Kidney epithelial cell (primary cell): Measurements from ENCODE around the gene DST. TPM values are rescaled to one million over a fixed set of nuclear protein-coding genes. Genes with fewer than 3 reads are reported as not detected.

Experiments
- DNase-seq: peaks from one replicate; pipeline ENCODE4 v3.0.0-alpha.2; 2010; ENCODE audit warnings: low read depth
- H3K27me3 ChIP-seq: 2 replicates; pipeline ENCODE4 v1.6.0; 2011; ENCODE audit warnings: low read length; ENCODE audit not compliant: control insufficient read depth, insufficient read depth
- H3K36me3 ChIP-seq: 2 replicates; pipeline ENCODE4 v1.5.1; 2011; ENCODE audit warnings: low read length; ENCODE audit not compliant: control insufficient read depth, insufficient read depth
- H3K4me3 ChIP-seq: 2 replicates; pipeline ENCODE4 v1.5.1; 2011; ENCODE audit warnings: low read depth, mild to moderate bottlenecking, control low read depth, low read length
- CTCF ChIP-seq: IDR thresholded peaks from 2 replicates; pipeline ENCODE4 v1.5.1; 2011; ENCODE audit warnings: mild to moderate bottlenecking, moderate library complexity, low read length, control low read depth, inconsistent platforms; ENCODE audit not compliant: insufficient read depth, poor library complexity, severe bottlenecking
- total RNA-seq: library from RNA; depleted of rRNA; stranded (reverse); fragments of >200 nt; gene quantifications from 2 replicates; pipeline ENCODE4 v1.2.3, GENCODE V29; 2015

The DST gene
- total RNA-seq, 1 donor from 2014 or later = 91.3 TPM

GRCh38 chr6:56655249-56655648 is 12.6 kb upstream of the DST start:
- no peak for TF ChIP-seq CTCF
- no peaks in the 10 kb centered on the region for H3K36me3 ChIP-seq
- no peak for DNase-seq
- no peaks in the 10 kb centered on the region for H3K27me3 ChIP-seq
- no peak overlapping the region for H3K4me3 ChIP-seq

- no peak for TF ChIP-seq CTCF
- peak; percentile 57 for DNase-seq
- H3K4me3 ChIP-seq = no peak overlapping the region
- no peaks in the 10 kb centered on the region for H3K27me3 ChIP-seq
- H3K36me3 ChIP-seq = no peaks in the 10 kb centered on the region
These were observed 10.3 kb upstream of the DST start for GRCh38 chr6:56652994-56653393.

GRCh38 chr6:56652231-56652630 is 9.5 kb upstream of the DST start:
- no peaks in the 10 kb centered on the region for H3K27me3 ChIP-seq
- TF ChIP-seq CTCF = no peak
- H3K36me3 ChIP-seq = no peaks in the 10 kb centered on the region
- H3K4me3 ChIP-seq = no peak overlapping the region
- no peak for DNase-seq

GRCh38 chr6:56650191-56650590 is 7.5 kb upstream of the DST start:
- H3K27me3 ChIP-seq = no peaks in the 10 kb centered on the region
- no peak for TF ChIP-seq CTCF
- no peak overlapping the region for H3K4me3 ChIP-seq
- H3K36me3 ChIP-seq = peaks cover 2% of the 10 kb centered on the region
- DNase-seq = no peak

- TF ChIP-seq CTCF = no peak
These were observed 7.1 kb upstream of the DST start for GRCh38 chr6:56649782-56650181.

GRCh38 chr6:56649053-56649769 is 6.5 kb upstream of the DST start:
- no peaks in the 10 kb centered on the region for H3K27me3 ChIP-seq

More at GRCh38 chr6:56649782-56650181, 7.1 kb upstream of the DST start:
- Histone ChIP-seq H3K36me3 (peaks cover 2% of the 10 kb centered on the region), H3K27me3 (no peaks in the 10 kb centered on the region), H3K4me3 (no peak overlapping the region)
- no peak for DNase-seq

More at GRCh38 chr6:56649053-56649769, 6.5 kb upstream of the DST start:
- no peak overlapping the region for H3K4me3 ChIP-seq
- no peak for TF ChIP-seq CTCF
- no peak for DNase-seq
- H3K36me3 ChIP-seq = peaks cover 2% of the 10 kb centered on the region
